Activated CD8-positive, alpha-beta memory T cell treated with anti-CD3 and anti-CD28 coated beads, Interleukin-2, amount 50 U/mL, for 1 hour (primary cell): ENCODE measurements around the gene OBSL1.

Experiments used
- DNase-seq: peaks from one replicate; pipeline ENCODE4 v3.0.0-alpha.2; 2020; ENCODE audit errors: extremely low read depth

Gene OBSL1

GRCh38 chr2:219530048-219530963 is 41.0 kb downstream of the OBSL1 start:
- peak; percentile 64 for DNase-seq

DNA sequence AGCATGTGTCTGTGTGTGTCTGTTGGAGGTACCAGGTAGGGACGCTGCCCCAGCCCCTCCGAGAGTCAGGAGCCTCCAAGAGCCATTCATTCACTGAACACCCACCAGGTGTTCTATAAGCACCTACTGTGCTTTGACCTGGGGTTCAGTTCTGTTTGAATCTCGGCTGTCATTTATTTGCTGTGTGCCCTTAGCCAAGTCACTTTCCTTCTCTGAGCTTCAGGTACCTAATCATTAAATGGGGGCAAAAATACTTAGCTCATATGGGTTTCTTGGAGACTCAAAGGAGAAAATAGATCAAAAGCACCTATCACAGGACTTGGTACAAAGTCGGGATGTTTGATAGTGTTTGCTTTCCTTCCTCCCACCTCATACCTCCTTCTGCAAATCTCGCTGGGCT is 43.9 kb downstream of the OBSL1 start:
- DNase-seq: no peak

GRCh38 chr2:219527076-219527394 is 44.3 kb downstream of the OBSL1 start:
- no peak for DNase-seq

DNA sequence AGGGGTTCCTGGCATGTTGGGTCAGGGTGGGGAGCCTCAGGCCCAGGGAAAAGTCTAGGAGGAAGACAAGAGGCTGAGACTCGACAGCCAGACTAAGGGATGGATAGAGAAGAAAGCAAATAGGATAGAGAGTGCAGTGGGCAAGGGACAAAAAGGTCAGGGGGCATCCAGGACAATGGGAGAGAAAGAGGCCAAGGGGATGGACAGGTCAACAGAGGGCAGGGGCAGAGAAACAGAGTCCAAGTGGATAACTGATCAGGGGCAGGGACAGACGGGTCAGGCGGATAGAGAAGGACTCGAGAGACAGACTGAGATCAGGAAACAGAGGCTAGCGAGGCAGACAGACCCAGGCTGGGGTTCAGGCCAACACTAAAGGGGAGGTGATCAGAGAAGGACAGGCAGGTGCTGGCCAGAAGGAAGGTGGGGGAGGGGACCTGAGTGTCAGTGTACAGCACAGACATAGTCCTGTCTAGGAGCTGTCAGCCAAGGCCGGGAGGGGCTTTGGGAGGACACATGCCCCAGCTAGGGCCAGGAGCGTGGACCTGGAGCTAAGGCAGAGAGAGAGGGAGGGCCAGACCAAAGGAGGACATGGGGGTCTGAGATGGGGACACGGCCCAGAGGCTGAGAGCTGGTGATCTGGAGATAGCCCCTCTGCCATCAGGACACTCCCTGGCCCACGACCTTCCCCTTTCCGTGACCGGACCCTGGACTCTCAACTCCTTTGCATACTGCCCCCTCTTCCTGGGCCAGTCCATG is 44.8 kb downstream of the OBSL1 start:
- no peak for DNase-seq

DNA sequence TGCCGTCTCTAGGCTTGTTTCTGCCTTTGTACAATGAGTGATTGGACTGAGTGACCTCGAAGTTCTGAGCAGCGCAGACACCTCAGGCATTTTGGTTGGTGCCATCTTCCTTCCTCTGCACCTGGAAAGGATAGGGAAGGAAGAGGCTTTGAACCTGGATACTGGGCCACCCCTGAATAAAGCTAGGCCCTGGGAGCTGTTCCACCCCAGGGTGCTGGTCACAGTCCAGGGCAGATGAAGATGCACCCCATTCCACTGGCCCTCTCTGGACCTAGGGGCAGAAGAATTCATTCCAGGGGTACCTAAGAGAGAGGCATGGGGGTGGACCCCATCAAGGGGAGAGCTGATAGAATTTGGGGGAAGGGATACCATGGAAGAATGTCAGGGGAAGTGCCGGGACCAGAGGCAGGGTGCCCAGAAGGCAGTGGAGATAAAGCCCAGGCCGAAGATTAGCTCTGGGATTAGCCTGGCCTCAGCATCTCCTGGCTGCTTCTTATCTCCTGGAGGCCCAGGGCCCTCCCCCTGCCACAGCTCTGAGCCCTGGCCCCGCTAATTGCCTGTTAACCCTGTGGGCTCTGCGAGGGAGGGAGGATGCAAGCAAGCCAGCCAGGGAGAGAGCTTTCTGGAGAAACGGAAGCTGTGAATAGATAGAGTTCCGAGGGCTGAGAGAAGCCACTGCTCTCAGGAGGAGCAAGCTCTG is 45.7 kb downstream of the OBSL1 start:
- DNase-seq: no peak

DNA sequence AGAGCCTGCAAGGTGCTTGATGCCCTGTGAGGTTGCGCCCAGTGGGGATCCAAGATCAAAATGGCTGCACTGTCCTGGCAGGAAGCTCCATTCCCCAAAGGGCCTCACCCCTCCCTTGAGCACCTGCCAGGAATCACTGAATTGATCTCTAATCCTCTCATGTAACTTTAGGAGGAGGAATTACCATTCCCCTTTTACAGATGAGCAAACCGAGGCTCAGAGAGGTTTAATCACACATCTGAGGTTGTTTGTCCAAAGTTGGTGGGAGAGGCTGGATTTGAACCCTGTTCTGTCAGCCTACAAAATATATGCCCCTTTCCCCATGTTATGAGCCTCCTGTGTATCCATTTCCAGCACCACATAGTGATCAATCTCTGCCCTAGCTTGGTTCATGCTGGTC is 46.5 kb downstream of the OBSL1 start:
- no peak for DNase-seq

DNA sequence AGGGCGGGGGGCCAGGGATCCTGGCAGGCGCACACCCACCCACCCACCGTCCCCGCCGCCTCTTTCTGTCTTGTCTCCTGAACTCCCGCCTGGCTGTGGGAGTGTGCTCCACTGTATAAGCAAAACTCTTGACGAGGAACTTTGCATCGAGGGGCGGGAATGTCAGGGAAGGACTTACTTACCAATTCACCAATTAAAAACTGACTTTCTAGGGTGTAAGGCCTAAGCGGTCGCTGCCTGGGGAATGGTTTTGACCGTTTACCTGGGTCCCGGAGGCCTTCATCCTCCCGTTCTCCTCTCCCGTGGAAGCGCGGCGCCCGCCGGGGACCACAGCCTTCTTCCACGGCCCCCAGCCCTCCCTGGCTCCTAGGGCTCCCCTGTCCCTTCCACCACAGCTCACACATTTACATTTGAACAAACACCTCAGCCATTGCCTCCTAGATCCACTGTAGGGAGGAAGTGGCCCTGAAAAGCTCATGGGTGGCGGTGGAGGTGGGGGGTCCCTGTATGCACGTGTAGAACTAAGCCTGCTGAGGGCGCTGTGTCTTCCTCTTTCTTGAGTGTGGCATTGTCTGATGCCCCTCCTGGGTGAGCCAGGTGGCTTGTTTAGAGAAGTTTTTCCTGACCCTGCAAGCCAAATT is 48.2 kb downstream of the OBSL1 start:
- no peak for DNase-seq

- no peak for DNase-seq
Measured at GRCh38 chr2:219522111-219523030, 49.0 kb downstream of the OBSL1 start.

DNA sequence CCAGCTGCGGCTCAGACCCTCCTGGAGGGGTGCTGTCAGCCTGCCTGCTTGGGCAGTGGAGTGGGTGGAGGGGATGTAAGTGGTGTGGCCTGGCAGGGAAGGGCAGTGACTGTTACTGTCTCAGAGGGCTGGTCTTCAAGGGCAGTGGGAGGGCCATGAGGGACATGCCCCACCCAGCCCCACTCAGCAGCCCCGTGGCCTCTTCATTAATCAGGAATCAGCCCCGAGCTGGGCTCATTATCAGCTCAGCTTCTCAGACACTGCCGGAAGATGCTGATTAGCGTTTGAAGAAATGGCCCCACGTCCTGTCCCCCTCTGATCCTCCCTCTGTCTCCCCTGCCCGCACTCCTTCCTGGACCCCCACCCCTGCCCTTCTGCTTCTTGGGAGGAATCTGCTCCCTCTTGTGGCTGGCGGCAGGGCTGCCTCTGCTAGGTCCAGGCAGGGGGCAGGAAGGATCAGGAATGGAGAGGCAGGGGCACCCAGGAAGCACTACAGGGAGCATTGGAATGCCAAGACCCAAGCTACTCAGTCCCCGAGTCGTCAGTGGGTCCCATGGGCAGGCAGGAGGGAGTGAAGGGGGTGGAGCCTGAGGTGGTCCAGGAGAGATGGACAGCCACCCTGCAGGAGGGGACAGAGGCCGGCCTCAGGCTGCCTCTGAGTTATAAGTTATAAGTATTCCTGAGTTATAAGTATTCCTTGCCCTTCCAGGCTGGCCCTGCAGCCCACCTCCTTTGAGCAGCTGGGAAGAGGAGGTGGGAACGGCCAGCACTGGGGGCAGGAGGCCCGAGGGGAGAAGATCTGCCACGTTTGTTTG is 50.1 kb downstream of the OBSL1 start:
- no peak for DNase-seq

GRCh38 chr2:219520079-219520478 is 51.3 kb downstream of the OBSL1 start:
- DNase-seq: no peak

DNA sequence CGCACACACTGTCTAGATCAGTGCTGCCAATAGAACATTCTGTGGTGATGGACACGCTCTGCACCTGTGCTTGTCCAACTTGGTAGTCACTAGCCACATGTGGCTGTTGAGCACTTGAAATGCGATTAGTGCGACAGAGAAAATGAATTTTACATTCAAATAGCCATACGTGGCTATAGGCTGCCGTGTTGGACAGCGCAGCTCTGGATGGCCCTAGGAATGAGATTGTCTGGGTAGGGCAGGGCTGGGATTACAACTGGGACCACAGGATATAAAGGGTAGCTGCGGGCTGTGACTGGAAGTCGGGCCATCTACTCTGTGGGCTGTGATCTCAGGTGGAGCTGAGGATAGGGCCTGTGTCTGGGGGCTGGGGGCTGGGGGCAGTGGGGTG is 51.8 kb downstream of the OBSL1 start:
- DNase-seq: no peak

GRCh38 chr2:219517954-219518778 is 53.2 kb downstream of the OBSL1 start:
- no peak for DNase-seq

GRCh38 chr2:219516888-219517287 is 54.5 kb downstream of the OBSL1 start:
- no peak for DNase-seq

DNA sequence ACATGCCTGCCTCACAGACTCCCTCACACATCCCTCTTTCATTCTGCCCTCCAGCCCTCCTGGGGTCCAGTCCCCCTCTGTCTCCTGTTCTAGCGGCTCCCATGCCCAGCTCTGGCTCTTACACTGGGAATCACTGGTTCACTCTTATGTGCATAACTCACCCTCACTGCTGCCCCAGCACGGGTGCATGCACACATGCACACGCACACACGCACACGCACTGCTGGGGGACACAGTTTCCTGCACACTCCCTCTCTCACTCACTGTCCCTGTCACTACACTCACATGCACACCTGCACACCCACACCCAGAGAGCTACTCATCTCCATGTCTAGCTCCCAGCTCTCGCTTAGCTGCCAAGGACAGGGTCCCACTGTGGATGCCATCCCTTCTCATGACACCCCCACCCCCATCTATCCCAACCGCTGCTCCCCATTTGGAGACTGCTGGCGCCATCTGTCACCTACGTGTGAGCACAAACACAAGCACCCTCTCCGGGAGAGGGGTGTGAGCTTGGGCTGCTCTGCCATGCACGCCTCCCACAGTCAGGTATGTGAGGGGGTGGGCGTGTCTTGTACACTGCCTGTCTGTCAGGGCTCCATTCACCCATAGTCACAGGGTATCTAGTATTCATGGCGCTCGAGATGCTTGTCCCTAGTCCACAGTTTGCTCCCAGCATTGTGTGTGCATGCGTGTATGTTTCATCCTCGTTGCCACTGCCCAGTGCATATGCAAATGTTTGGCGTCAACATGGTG is 55.3 kb downstream of the OBSL1 start:
- DNase-seq: no peak

GRCh38 chr2:219514836-219515235 is 56.5 kb downstream of the OBSL1 start:
- DNase-seq: no peak

DNA sequence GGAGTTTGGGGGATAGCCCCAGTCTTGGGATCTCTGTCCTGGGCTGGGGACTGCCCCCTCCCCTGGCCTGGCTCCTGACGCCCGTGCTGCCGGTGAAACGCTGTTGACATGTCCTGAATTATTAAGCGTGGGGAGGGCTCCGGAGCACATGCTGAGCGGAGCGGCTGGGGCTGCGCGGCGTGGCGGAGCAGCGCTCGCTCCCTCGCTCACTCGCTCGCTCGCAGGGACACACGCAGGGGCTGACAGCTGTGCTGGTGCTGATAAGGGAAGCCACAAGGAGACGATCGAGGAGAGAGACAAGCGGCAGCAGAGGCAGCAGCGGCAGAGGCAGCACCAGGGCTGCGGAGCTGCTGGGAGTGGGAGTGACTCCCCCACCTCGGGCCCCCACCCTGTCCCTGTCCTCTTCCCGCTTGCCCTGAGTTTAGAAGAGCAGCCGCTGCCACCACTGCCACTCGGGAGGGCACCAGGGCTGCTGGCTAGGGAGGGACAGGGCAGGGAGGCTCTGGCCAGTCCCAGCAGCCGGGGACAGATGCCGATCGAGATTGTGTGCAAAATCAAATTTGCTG is 57.1 kb downstream of the OBSL1 start, which contains the start of gene ASIC4:
ASIC4 (plus strand) TSS at position 287 of the 566 bp plus-strand sequence; CDS start at position 530, 243 bp downstream.
- DNase-seq: no peak

DNA sequence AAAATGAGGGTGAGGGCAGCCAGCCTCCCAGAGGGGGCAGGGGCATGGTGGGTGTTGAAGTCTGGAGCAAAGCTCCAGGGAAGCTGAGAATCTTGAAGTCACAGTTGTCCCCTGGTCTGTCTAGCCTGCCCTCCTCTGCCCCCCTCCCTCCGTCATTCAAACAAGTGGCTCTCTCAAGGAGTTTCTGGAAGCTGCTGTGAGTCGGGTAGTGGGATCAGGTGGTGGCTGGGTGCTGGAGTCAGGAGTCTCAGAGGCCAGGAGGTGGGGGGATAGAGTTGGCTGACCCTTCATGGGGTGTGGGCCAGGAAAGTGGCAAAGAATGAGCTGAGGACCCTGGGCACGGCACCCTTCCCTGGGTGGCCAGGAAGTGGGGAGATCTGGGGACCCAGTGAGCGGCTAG is 57.6 kb downstream of the OBSL1 start:
- no peak for DNase-seq
